Measurements from ENCODE around the gene E2F4.

GRCh38 chr16:67246756-67247191 is 54.8 kb downstream of the E2F4 start:
- TF ChIP-seq, protein P1, sequence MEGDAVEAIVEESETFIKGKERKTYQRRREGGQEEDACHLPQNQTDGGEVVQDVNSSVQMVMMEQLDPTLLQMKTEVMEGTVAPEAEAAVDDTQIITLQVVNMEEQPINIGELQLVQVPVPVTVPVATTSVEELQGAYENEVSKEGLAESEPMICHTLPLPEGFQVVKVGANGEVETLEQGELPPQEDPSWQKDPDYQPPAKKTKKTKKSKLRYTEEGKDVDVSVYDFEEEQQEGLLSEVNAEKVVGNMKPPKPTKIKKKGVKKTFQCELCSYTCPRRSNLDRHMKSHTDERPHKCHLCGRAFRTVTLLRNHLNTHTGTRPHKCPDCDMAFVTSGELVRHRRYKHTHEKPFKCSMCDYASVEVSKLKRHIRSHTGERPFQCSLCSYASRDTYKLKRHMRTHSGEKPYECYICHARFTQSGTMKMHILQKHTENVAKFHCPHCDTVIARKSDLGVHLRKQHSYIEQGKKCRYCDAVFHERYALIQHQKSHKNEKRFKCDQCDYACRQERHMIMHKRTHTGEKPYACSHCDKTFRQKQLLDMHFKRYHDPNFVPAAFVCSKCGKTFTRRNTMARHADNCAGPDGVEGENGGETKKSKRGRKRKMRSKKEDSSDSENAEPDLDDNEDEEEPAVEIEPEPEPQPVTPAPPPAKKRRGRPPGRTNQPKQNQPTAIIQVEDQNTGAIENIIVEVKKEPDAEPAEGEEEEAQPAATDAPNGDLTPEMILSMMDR (conservative IDR thresholded peaks at IDR 0.05; ENCODE audit: low read depth, low read length) = no peak
- TF ChIP-seq EZH2 (IDR thresholded peaks at IDR 0.05; ENCODE audit: borderline replicate concordance, low read depth, low read length, poor library complexity, severe bottlenecking) = no peak

All from A673 (cell line).